ENCODE data around the gene NHLRC1. TPM values are rescaled to one million over a fixed set of nuclear protein-coding genes. Genes with fewer than 3 reads are reported as not detected.
A peak's percentile ranks its signal among the peaks of the same experiment; 100 is the strongest.

The NHLRC1 gene
- total and polyA plus RNA-seq, 9 of the 15 experiments (the other 6 are each of a cell fraction or from before 2014, with no cell fraction given): not detected

DNA sequence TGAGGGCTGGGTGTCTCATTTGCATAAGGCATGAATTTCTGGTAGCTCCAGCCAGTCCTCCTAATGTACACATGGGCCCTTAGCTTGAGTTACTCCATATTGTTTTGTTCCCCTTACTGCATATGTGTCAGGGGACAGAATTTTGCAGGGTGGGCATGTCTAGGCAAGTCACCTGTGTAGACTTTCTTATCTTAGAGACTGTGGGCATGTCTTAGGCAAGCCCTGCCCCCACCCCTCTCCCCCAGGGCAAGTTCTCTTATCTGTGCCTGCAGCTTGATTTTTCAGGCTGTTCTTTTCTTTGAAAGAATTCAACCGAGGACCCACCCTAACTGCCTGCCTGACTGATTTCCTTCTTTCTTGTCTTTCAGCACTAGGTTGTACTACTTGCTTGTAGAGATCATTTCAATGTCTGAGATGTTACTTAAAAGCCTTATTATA is 32.1 kb downstream of the NHLRC1 start (continued):
- TF ChIP-seq, protein P1, sequence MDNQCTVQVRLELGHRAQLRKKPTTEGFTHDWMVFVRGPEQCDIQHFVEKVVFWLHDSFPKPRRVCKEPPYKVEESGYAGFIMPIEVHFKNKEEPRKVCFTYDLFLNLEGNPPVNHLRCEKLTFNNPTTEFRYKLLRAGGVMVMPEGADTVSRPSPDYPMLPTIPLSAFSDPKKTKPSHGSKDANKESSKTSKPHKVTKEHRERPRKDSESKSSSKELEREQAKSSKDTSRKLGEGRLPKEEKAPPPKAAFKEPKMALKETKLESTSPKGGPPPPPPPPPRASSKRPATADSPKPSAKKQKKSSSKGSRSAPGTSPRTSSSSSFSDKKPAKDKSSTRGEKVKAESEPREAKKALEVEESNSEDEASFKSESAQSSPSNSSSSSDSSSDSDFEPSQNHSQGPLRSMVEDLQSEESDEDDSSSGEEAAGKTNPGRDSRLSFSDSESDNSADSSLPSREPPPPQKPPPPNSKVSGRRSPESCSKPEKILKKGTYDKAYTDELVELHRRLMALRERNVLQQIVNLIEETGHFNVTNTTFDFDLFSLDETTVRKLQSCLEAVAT (IDR thresholded peaks at IDR 0.05): peak; percentile 19 to 47; a peak in 1 of 4 replicates
- no peak for TF ChIP-seq KDM2B (CRISPR knock-in tag; IDR thresholded peaks at IDR 0.05)
- peak; percentile 74 for TF ChIP-seq POLR2AphosphoS5 (IDR thresholded peaks at IDR 0.05; ENCODE audit: control insufficient read depth, insufficient read depth, low read depth, low read length)
- peak; percentile 76; the same call in 1 of the 2 replicates for TF ChIP-seq EP300 (IDR thresholded peaks at IDR 0.05; ENCODE audit: low read length)
- no peak for TF ChIP-seq LCOR (CRISPR knock-in tag; IDR thresholded peaks at IDR 0.05)
- peak; percentile 81; the same call in 1 of the 2 replicates for TF ChIP-seq HSF4 (CRISPR knock-in tag; IDR thresholded peaks at IDR 0.05; ENCODE audit: borderline replicate concordance)
- TF ChIP-seq NFIC (IDR thresholded peaks at IDR 0.05): peak; percentile 57; the same call in 1 of the 2 replicates
- 0 out of 2 replicates have a peak, but pooled peaks have one; percentile 34 for TF ChIP-seq CXXC5 (CRISPR knock-in tag; IDR thresholded peaks at IDR 0.05)
- peak; percentile 88 for TF ChIP-seq ARID1B (IDR thresholded peaks at IDR 0.05)
- TF ChIP-seq, protein P2, sequence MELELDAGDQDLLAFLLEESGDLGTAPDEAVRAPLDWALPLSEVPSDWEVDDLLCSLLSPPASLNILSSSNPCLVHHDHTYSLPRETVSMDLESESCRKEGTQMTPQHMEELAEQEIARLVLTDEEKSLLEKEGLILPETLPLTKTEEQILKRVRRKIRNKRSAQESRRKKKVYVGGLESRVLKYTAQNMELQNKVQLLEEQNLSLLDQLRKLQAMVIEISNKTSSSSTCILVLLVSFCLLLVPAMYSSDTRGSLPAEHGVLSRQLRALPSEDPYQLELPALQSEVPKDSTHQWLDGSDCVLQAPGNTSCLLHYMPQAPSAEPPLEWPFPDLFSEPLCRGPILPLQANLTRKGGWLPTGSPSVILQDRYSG (tag; conservative IDR thresholded peaks at IDR 0.05; ENCODE audit: low read depth): peak; percentile 73; the same call in 1 of the 2 replicates
- peak; percentile 77 for TF ChIP-seq SMAD4 (CRISPR knock-in tag; conservative IDR thresholded peaks at IDR 0.05)
- TF ChIP-seq TEAD4 (IDR thresholded peaks at IDR 0.05; ENCODE audit: low read length): peak; percentile 80
- no peak for TF ChIP-seq TEAD4 (CRISPR knock-in tag; IDR thresholded peaks at IDR 0.05; ENCODE audit: borderline replicate concordance)
- TF ChIP-seq MTA1 (IDR thresholded peaks at IDR 0.05; ENCODE audit: borderline replicate concordance): no peak
- TF ChIP-seq FOXA3 (CRISPR knock-in tag; conservative IDR thresholded peaks at IDR 0.05 in 1 of 2, IDR thresholded peaks at IDR 0.05 in 1 of 2): peak in 1 of 2 experiments; percentile 43; a peak in 1 of 4 replicates
- TF ChIP-seq ZNF699 (CRISPR knock-in tag; IDR thresholded peaks at IDR 0.05; ENCODE audit: insufficient replicate concordance): peak; percentile 90
- TF ChIP-seq MYNN (IDR thresholded peaks at IDR 0.05): 0 out of 2 replicates have a peak, but pooled peaks have one; percentile 24
- TF ChIP-seq MYNN (CRISPR knock-in tag; IDR thresholded peaks at IDR 0.05): no peak
- TF ChIP-seq SMARCE1 (IDR thresholded peaks at IDR 0.05): 0 out of 2 replicates have a peak, but pooled peaks have one; percentile 43
- peak; percentile 86; the same call in 1 of the 2 replicates for TF ChIP-seq ZNF780A (CRISPR knock-in tag; IDR thresholded peaks at IDR 0.05)
- TF ChIP-seq TRIM24 (IDR thresholded peaks at IDR 0.05): peak; percentile 97 to 98
- 0 out of 2 replicates have a peak, but pooled peaks have one; percentile 63 for TF ChIP-seq XRCC3 (IDR thresholded peaks at IDR 0.05)
- TF ChIP-seq MAFF (IDR thresholded peaks at IDR 0.05; ENCODE audit: low read length): no peak
- peak; percentile 25; the same call in 1 of the 2 replicates for TF ChIP-seq EP400 (IDR thresholded peaks at IDR 0.05)
- TF ChIP-seq POU5F1 (IDR thresholded peaks at IDR 0.05; ENCODE audit: borderline replicate concordance, low read depth, low read length, partially characterized antibody): no peak
- TF ChIP-seq ZNF717 (CRISPR knock-in tag; IDR thresholded peaks at IDR 0.05): no peak
- TF ChIP-seq CEBPB (tag; IDR thresholded peaks at IDR 0.05): peak; percentile 56; the same call in 1 of the 2 replicates
- no peak for TF ChIP-seq MXI1 (IDR thresholded peaks at IDR 0.05; ENCODE audit: low read depth, low read length)
- TF ChIP-seq FOXM1 (IDR thresholded peaks at IDR 0.05; ENCODE audit: low read depth): 0 out of 2 replicates have a peak, but pooled peaks have one; percentile 29
- TF ChIP-seq FOXM1 (CRISPR knock-in tag; IDR thresholded peaks at IDR 0.05; ENCODE audit: low read depth): no peak
- no peak for TF ChIP-seq NFE2 (IDR thresholded peaks at IDR 0.05; ENCODE audit: low read depth)
- peak; percentile 21; the same call in 1 of the 2 replicates for TF ChIP-seq ZNF583 (CRISPR knock-in tag; IDR thresholded peaks at IDR 0.05)

Data from K562 (cell line).